BLaER1 treated with 17β-estradiol and CSF1 and Interleukin-3, amounts not matched to agents 10 nM and 100 nM (cell line): ENCODE data around the gene NMRK1.

Source experiments
- H3K27ac ChIP-seq, 11 experiments: shearing (Covaris generic); formaldehyde crosslinking; 2 replicates each; pipeline ENCODE4 v1.8.1; 2022
- H3K27me3 ChIP-seq, 11 experiments: shearing (Covaris generic); formaldehyde crosslinking; 2 replicates each; pipeline ENCODE4 v1.8.1; 2022
- H3K36me3 ChIP-seq, 11 experiments: shearing (Covaris generic); formaldehyde crosslinking; 2 replicates each; pipeline ENCODE4 v1.8.1; 2022
- H3K4me1 ChIP-seq, 10 experiments: shearing (Covaris generic); formaldehyde crosslinking; 2 replicates each; pipeline ENCODE4 v1.8.1; 2022
- H3K4me2 ChIP-seq, 11 experiments: shearing (Covaris generic); formaldehyde crosslinking; 2 replicates each; pipeline ENCODE4 v1.8.1; 2022
- H3K4me3 ChIP-seq, 10 experiments: shearing (Covaris generic); formaldehyde crosslinking; 2 replicates each; pipeline ENCODE4 v1.8.1; 2022
- H3K9ac ChIP-seq, 11 experiments: shearing (Covaris generic); formaldehyde crosslinking; 2 replicates each; pipeline ENCODE4 v1.8.1; 2022
- H3K9me3 ChIP-seq, 11 experiments: shearing (Covaris generic); formaldehyde crosslinking; replicated peaks in 1 of 11; 2 replicates each; pipeline ENCODE4 v1.8.1; 2022
- H4K20me1 ChIP-seq, 11 experiments: shearing (Covaris generic); formaldehyde crosslinking; 2 replicates each; pipeline ENCODE4 v1.8.1; 2022
- Cebpa-rat ChIP-seq, 11 experiments: shearing (Covaris generic); IDR thresholded peaks; 2 replicates each; pipeline ENCODE4 v1.8.1; 2022

Gene NMRK1

GRCh38 chr9:75108571-75108970, 20.6 kb upstream of the NMRK1 start:
- TF ChIP-seq Cebpa-rat (IDR thresholded peaks at IDR 0.05): no peak
- Histone ChIP-seq H3K9me3 (no peaks in the 10 kb centered on the region; a peak in 1 of 22 replicates), H3K4me2 (peak overlapping the region in 1 of 11 experiments; percentile 16; a peak in 1 of 22 replicates), H3K9ac (no peak overlapping the region), H3K27me3 (no peaks in the 10 kb centered on the region), H3K4me1 (peaks cover 0 to 76% (median 9%) of the 10 kb centered on the region in 10 experiments; a peak in 9 of 20 replicates), H3K4me3 (no peak overlapping the region), H3K27ac (no peak overlapping the region), H3K36me3 (peaks cover 3 to 66% (median 16%) of the 10 kb centered on the region in 11 experiments; a peak in 19 of 22 replicates), H4K20me1 (peaks cover 4 to 100% (median 95%) of the 10 kb centered on the region in 11 experiments; a peak in 21 of 22 replicates)

- no peak for TF ChIP-seq Cebpa-rat (IDR thresholded peaks at IDR 0.05)
- Histone ChIP-seq H3K9ac (no peak overlapping the region), H3K4me2 (no peak overlapping the region), H3K4me1 (peaks cover 0 to 60% (median 9%) of the 10 kb centered on the region in 10 experiments; a peak in 9 of 20 replicates), H3K9me3 (no peaks in the 10 kb centered on the region; a peak in 1 of 22 replicates), H3K4me3 (no peak overlapping the region), H3K27me3 (no peaks in the 10 kb centered on the region), H4K20me1 (peaks cover 4 to 100% (median 95%) of the 10 kb centered on the region in 11 experiments; a peak in 21 of 22 replicates), H3K27ac (no peak overlapping the region), H3K36me3 (peaks cover 12 to 83% (median 33%) of the 10 kb centered on the region in 11 experiments)
Measured at GRCh38 chr9:75106857-75107256, 18.9 kb upstream of the NMRK1 start.

- no peak overlapping the region for H3K4me3 ChIP-seq
- peaks cover 0 to 53% (median 9%) of the 10 kb centered on the region in 10 experiments; a peak in 9 of 20 replicates for H3K4me1 ChIP-seq
- peak overlapping the region in 4 of 11 experiments; percentile 2 to 31 (median 17); a peak in 4 of 22 replicates for H3K4me2 ChIP-seq
- H3K9me3 ChIP-seq: no peaks in the 10 kb centered on the region; a peak in 1 of 22 replicates
- peaks cover 14 to 88% (median 35%) of the 10 kb centered on the region in 11 experiments for H3K36me3 ChIP-seq
- TF ChIP-seq Cebpa-rat (IDR thresholded peaks at IDR 0.05): no peak
- H4K20me1 ChIP-seq: peaks cover 0 to 100% (median 95%) of the 10 kb centered on the region in 11 experiments; a peak in 21 of 22 replicates
- no peaks in the 10 kb centered on the region for H3K27me3 ChIP-seq
- H3K9ac ChIP-seq: no peak overlapping the region
- H3K27ac ChIP-seq: no peak overlapping the region
Measured at GRCh38 chr9:75105841-75106240, 17.9 kb upstream of the NMRK1 start.

GRCh38 chr9:75105019-75105540, 17.1 kb upstream of the NMRK1 start:
- Histone ChIP-seq H3K4me3 (no peak overlapping the region), H4K20me1 (peaks cover 0 to 100% (median 95%) of the 10 kb centered on the region in 11 experiments; a peak in 21 of 22 replicates), H3K36me3 (peaks cover 14 to 91% (median 43%) of the 10 kb centered on the region in 11 experiments), H3K9me3 (no peaks in the 10 kb centered on the region; a peak in 1 of 22 replicates), H3K9ac (no peak overlapping the region), H3K27ac (no peak overlapping the region), H3K4me1 (peaks cover 0 to 49% (median 9%) of the 10 kb centered on the region in 10 experiments; a peak in 9 of 20 replicates), H3K4me2 (peak overlapping the region in 3 of 11 experiments; percentile 2 to 31 (median 23); a peak in 2 of 22 replicates), H3K27me3 (no peaks in the 10 kb centered on the region)
- TF ChIP-seq Cebpa-rat (IDR thresholded peaks at IDR 0.05): no peak

- TF ChIP-seq Cebpa-rat (IDR thresholded peaks at IDR 0.05): no peak
Measured at GRCh38 chr9:75104607-75105006, 16.7 kb upstream of the NMRK1 start.

GRCh38 chr9:75102177-75102790, 14.3 kb upstream of the NMRK1 start:
- Histone ChIP-seq H4K20me1 (peaks cover 0 to 100% (median 99%) of the 10 kb centered on the region in 11 experiments; a peak in 21 of 22 replicates), H3K27me3 (no peaks in the 10 kb centered on the region), H3K9me3 (no peaks in the 10 kb centered on the region), H3K4me2 (no peak overlapping the region), H3K4me3 (no peak overlapping the region), H3K4me1 (peaks cover 0 to 39% (median 9%) of the 10 kb centered on the region in 10 experiments; a peak in 9 of 20 replicates), H3K9ac (no peak overlapping the region), H3K27ac (no peak overlapping the region), H3K36me3 (peaks cover 14 to 99% (median 65%) of the 10 kb centered on the region in 11 experiments)
- no peak for TF ChIP-seq Cebpa-rat (IDR thresholded peaks at IDR 0.05)

More at GRCh38 chr9:75104607-75105006, 16.7 kb upstream of the NMRK1 start:
- H3K27me3 ChIP-seq: no peaks in the 10 kb centered on the region
- peaks cover 0 to 100% (median 95%) of the 10 kb centered on the region in 11 experiments; a peak in 21 of 22 replicates for H4K20me1 ChIP-seq
- H3K4me2 ChIP-seq: peak overlapping the region in 2 of 11 experiments; percentile 4 to 23; a peak in 2 of 22 replicates
- H3K4me1 ChIP-seq: peaks cover 0 to 44% (median 9%) of the 10 kb centered on the region in 10 experiments; a peak in 9 of 20 replicates
- no peak overlapping the region for H3K4me3 ChIP-seq
- peaks cover 14 to 91% (median 47%) of the 10 kb centered on the region in 11 experiments for H3K36me3 ChIP-seq
- no peak overlapping the region for H3K27ac ChIP-seq
- no peaks in the 10 kb centered on the region; a peak in 1 of 22 replicates for H3K9me3 ChIP-seq
- H3K9ac ChIP-seq: no peak overlapping the region

GRCh38 chr9:75101004-75101588, 13.1 kb upstream of the NMRK1 start:
- Histone ChIP-seq H3K36me3 (peaks cover 19 to 100% (median 71%) of the 10 kb centered on the region in 11 experiments), H3K9me3 (no peaks in the 10 kb centered on the region), H3K4me1 (peaks cover 0 to 41% (median 9%) of the 10 kb centered on the region in 10 experiments; a peak in 9 of 20 replicates), H3K27ac (no peak overlapping the region), H4K20me1 (peaks cover 0 to 100% (median 99%) of the 10 kb centered on the region in 11 experiments; a peak in 21 of 22 replicates), H3K9ac (no peak overlapping the region), H3K4me3 (no peak overlapping the region), H3K4me2 (no peak overlapping the region), H3K27me3 (no peaks in the 10 kb centered on the region)
- no peak for TF ChIP-seq Cebpa-rat (IDR thresholded peaks at IDR 0.05)

- no peak for TF ChIP-seq Cebpa-rat (IDR thresholded peaks at IDR 0.05)
- no peak overlapping the region for H3K4me2 ChIP-seq
- peaks cover 0 to 52% (median 11%) of the 10 kb centered on the region in 10 experiments; a peak in 16 of 20 replicates for H3K4me1 ChIP-seq
- H3K36me3 ChIP-seq: peaks cover 5 to 90% (median 52%) of the 10 kb centered on the region in 11 experiments; a peak in 20 of 22 replicates
- peaks cover 0 to 100% (median 99%) of the 10 kb centered on the region in 11 experiments; a peak in 21 of 22 replicates for H4K20me1 ChIP-seq
- H3K27ac ChIP-seq: no peak overlapping the region
- H3K9ac ChIP-seq: no peak overlapping the region
- no peaks in the 10 kb centered on the region for H3K27me3 ChIP-seq
- H3K4me3 ChIP-seq: no peak overlapping the region
- H3K9me3 ChIP-seq: 0 out of 22 replicates have a peak, but pooled peaks cover 0 to 3% (median 0%) of the 10 kb centered on the region in 11 experiments
Measured at GRCh38 chr9:75096796-75097195, 8.8 kb upstream of the NMRK1 start.
